Hepatocyte (in vitro differentiated cells): Measurements from ENCODE around the gene LAMB4. TPM values are rescaled to one million over a fixed set of nuclear protein-coding genes. Genes with fewer than 3 reads are reported as not detected.

Experiments
- DNase-seq: peaks from one replicate; pipeline ENCODE4 v3.0.0-alpha.2; 2016; ENCODE audit warnings: low spot score
- H2AFZ ChIP-seq: fragments of 200-600 bp; sonication (generic); 2 replicates; pipeline ENCODE4 v1.6.0; 2016; ENCODE audit warnings: antibody characterized with exemption, mild to moderate bottlenecking
- H3K27ac ChIP-seq: fragments of 200-600 bp; sonication (generic); 2 replicates; pipeline ENCODE4 v1.5.1; 2016; ENCODE audit warnings: mild to moderate bottlenecking
- H3K27me3 ChIP-seq: fragments of 200-600 bp; sonication (generic); 2 replicates; pipeline ENCODE4 v1.6.1; 2016
- H3K36me3 ChIP-seq: fragments of 200-600 bp; sonication (generic); replicated peaks from 2 replicates; pipeline ENCODE4 v1.5.1; 2016; ENCODE audit warnings: low read depth; ENCODE audit not compliant: insufficient read depth
- H3K4me1 ChIP-seq: fragments of 200-600 bp; sonication (generic); 2 replicates; pipeline ENCODE4 v1.5.1; 2016; ENCODE audit warnings: mild to moderate bottlenecking, moderate library complexity; ENCODE audit not compliant: insufficient read depth
- H3K4me2 ChIP-seq: fragments of 200-600 bp; sonication (generic); 2 replicates; pipeline ENCODE4 v1.6.0; 2016
- H3K4me3 ChIP-seq: fragments of 200-600 bp; sonication (generic); 2 replicates; pipeline ENCODE4 v1.5.1; 2016; ENCODE audit warnings: mild to moderate bottlenecking
- H3K79me2 ChIP-seq: fragments of 200-600 bp; sonication (generic); 2 replicates; pipeline ENCODE4 v1.6.0; 2017; ENCODE audit warnings: mild to moderate bottlenecking
- H3K9me2 ChIP-seq: fragments of 200-600 bp; sonication (generic); replicated peaks from 2 replicates; pipeline ENCODE4 v1.6.0; 2017; ENCODE audit warnings: mild to moderate bottlenecking; ENCODE audit not compliant: insufficient read depth
- H3K9me3 ChIP-seq: fragments of 200-600 bp; sonication (generic); 2 replicates; pipeline ENCODE4 v1.5.1; 2016; ENCODE audit warnings: low read depth, mild to moderate bottlenecking
- H4K20me1 ChIP-seq: fragments of 200-600 bp; sonication (generic); 2 replicates; pipeline ENCODE4 v1.6.0; 2016; ENCODE audit warnings: mild to moderate bottlenecking; ENCODE audit not compliant: insufficient read depth, poor library complexity, severe bottlenecking
- CTCF ChIP-seq: fragments of 200-600 bp; sonication (generic); IDR thresholded peaks from 2 replicates; pipeline ENCODE4 v1.5.1; 2016; ENCODE audit warnings: antibody characterized with exemption, mild to moderate bottlenecking; ENCODE audit not compliant: poor library complexity
- EZH2 ChIP-seq: fragments of 200-600 bp; sonication (generic); IDR thresholded peaks from 2 replicates; pipeline ENCODE4 v1.6.1; 2016; ENCODE audit warnings: antibody characterized with exemption, mild to moderate bottlenecking, borderline replicate concordance
- EZH2phosphoT487 ChIP-seq: fragments of 200-600 bp; sonication (generic); IDR thresholded peaks from one replicate; pipeline ENCODE4 v1.6.1; 2018; ENCODE audit warnings: antibody characterized with exemption, mild to moderate bottlenecking, low read depth, moderate library complexity; ENCODE audit not compliant: unreplicated experiment, severe bottlenecking
- WGBS: methylation state at CpG from one replicate; pipeline ENCODE4 v1.1.6; 2016; ENCODE audit warnings: low lambda C conversion rate; ENCODE audit errors: missing lambda C conversion rate; 5-methylcytosine and 5-hydroxymethylcytosine counted together
- polyA plus RNA-seq: library from polyadenylated mRNA; unstranded; fragments of >200 nt; fragmentation: Nextera tagmentation; extraction: Ambion mirVana; gene quantifications from 2 replicates; pipeline ENCODE4 v1.2.1, GENCODE V29; 2016
- total RNA-seq: library from RNA; depleted of rRNA; stranded (reverse); fragments of >200 nt; gene quantifications from 2 replicates; pipeline ENCODE4 v1.2.3, GENCODE V29; 2014

LAMB4 gene
- total and polyA plus RNA-seq, 2 experiments from 2014 or later, result 1.3 to 1.9 TPM

GRCh38 chr7:108094933-108095710, 35.0 kb downstream of the LAMB4 start:
- H3K9me3 ChIP-seq, result no peaks in the 10 kb centered on the region
- peaks cover 32% of the 10 kb centered on the region for H3K4me1 ChIP-seq
- 16% methylated on average over 7 of the region's 7 CpGs for WGBS
- peak overlapping the region; percentile 83 for H3K27ac ChIP-seq
- TF ChIP-seq CTCF (no peak), EZH2 (no peak), EZH2phosphoT487 (no peak)
- no peaks in the 10 kb centered on the region for H3K79me2 ChIP-seq
- H4K20me1 ChIP-seq, result no peaks in the 10 kb centered on the region
- H3K27me3 ChIP-seq, result no peaks in the 10 kb centered on the region
- peak; percentile 79 for DNase-seq
- H3K9me2 ChIP-seq, result no peaks in the 10 kb centered on the region
- no peak overlapping the region for H3K4me3 ChIP-seq
- H3K4me2 ChIP-seq, result peak overlapping the region; percentile 58
- H3K36me3 ChIP-seq, result no peaks in the 10 kb centered on the region
- H2AFZ ChIP-seq, result no peak overlapping the region

GRCh38 chr7:108094346-108094745, 35.8 kb downstream of the LAMB4 start:
- TF ChIP-seq EZH2phosphoT487, result no peak
- no peak for TF ChIP-seq CTCF
- no peak for TF ChIP-seq EZH2
- no peaks in the 10 kb centered on the region for H3K27me3 ChIP-seq
- no peaks in the 10 kb centered on the region for H3K36me3 ChIP-seq
- no peak overlapping the region for H2AFZ ChIP-seq
- H3K79me2 ChIP-seq, result no peaks in the 10 kb centered on the region
- peak overlapping the region; percentile 83 for H3K27ac ChIP-seq
- no peaks in the 10 kb centered on the region for H3K9me2 ChIP-seq
- H3K9me3 ChIP-seq, result no peaks in the 10 kb centered on the region
- WGBS, result 48% methylated on average over 1 of the region's 1 CpG
- no peak overlapping the region for H3K4me3 ChIP-seq
- no peaks in the 10 kb centered on the region for H4K20me1 ChIP-seq
- H3K4me2 ChIP-seq, result peak overlapping the region; percentile 58
- H3K4me1 ChIP-seq, result peaks cover 32% of the 10 kb centered on the region
- DNase-seq, result no peak

GRCh38 chr7:108093851-108094331, 36.3 kb downstream of the LAMB4 start:
- Histone ChIP-seq H3K4me1 (peaks cover 36% of the 10 kb centered on the region), H2AFZ (no peak overlapping the region)
- TF ChIP-seq EZH2phosphoT487 (no peak), EZH2 (no peak), CTCF (no peak)

More at GRCh38 chr7:108093851-108094331, 36.3 kb downstream of the LAMB4 start:
- Histone ChIP-seq H3K4me3 (no peak overlapping the region), H3K9me3 (no peaks in the 10 kb centered on the region), H3K27me3 (no peaks in the 10 kb centered on the region), H4K20me1 (no peaks in the 10 kb centered on the region), H3K79me2 (no peaks in the 10 kb centered on the region), H3K27ac (peak overlapping the region; percentile 83), H3K36me3 (no peaks in the 10 kb centered on the region), H3K9me2 (no peaks in the 10 kb centered on the region), H3K4me2 (peak overlapping the region; percentile 58)
- WGBS, result 68% methylated on average over 4 of the region's 4 CpGs
- no peak for DNase-seq
